ENCODE measurements around the gene SRP54.
"Not testable (repeated sequence)": the region's sequence is repeated elsewhere in the genome, so short reads cannot be mapped to it uniquely, and the experiment has no call there.

Gene SRP54

GRCh38 chr14:34982421-34983147 lies at the start of gene SRP54:
Gene SRP54 (plus strand): TSS chr14:34982992. CDS start chr14:34996710, 13,718 bp downstream.
- in situ Hi-C loops (cut with MboI; ENCODE audit: low sequenced_read_pairs), result no loop called here

- in situ Hi-C loops (cut with MboI; ENCODE audit: low sequenced_read_pairs), result no loop called here
These were observed 49.5 kb upstream of the SRP54 start for GRCh38 chr14:34933301-34933700.

GRCh38 chr14:34935488-34935887 lies 47.3 kb upstream of the SRP54 start:
- in situ Hi-C loops (cut with MboI; ENCODE audit: low sequenced_read_pairs), result no loop called here

- in situ Hi-C loops (cut with MboI; ENCODE audit: low sequenced_read_pairs), result no loop called here
These were observed 45.4 kb upstream of the SRP54 start for GRCh38 chr14:34937442-34937841.

GRCh38 chr14:34937876-34938275 lies 44.9 kb upstream of the SRP54 start:
- in situ Hi-C loops (cut with MboI; ENCODE audit: low sequenced_read_pairs), result no loop called here

- in situ Hi-C loops (cut with MboI; ENCODE audit: low sequenced_read_pairs), result no loop called here
These were observed 39.3 kb upstream of the SRP54 start for GRCh38 chr14:34943506-34943905.

- in situ Hi-C loops (cut with MboI; ENCODE audit: low sequenced_read_pairs), result no loop called here
These were observed 38.0 kb upstream of the SRP54 start for GRCh38 chr14:34944744-34945143.

GRCh38 chr14:34946699-34947098 lies 36.1 kb upstream of the SRP54 start:
- in situ Hi-C loops (cut with MboI; ENCODE audit: low sequenced_read_pairs), result no loop called here

GRCh38 chr14:34951286-34951685 lies 31.5 kb upstream of the SRP54 start:
- in situ Hi-C loops (cut with MboI; ENCODE audit: low sequenced_read_pairs), result no loop called here

GRCh38 chr14:34956931-34957330 lies 25.9 kb upstream of the SRP54 start:
- in situ Hi-C loops (cut with MboI; ENCODE audit: low sequenced_read_pairs), result no loop called here

- in situ Hi-C loops (cut with MboI; ENCODE audit: low sequenced_read_pairs), result no loop called here
These were observed 25.0 kb upstream of the SRP54 start for GRCh38 chr14:34957771-34958286.

- in situ Hi-C loops (cut with MboI; ENCODE audit: low sequenced_read_pairs), result not testable (repeated sequence)
These were observed 20.7 kb upstream of the SRP54 start for GRCh38 chr14:34962106-34962505.

GRCh38 chr14:34964977-34965764 lies 17.6 kb upstream of the SRP54 start:
- in situ Hi-C loops (cut with MboI; ENCODE audit: low sequenced_read_pairs), result no loop called here

GRCh38 chr14:34965912-34966311 lies 16.9 kb upstream of the SRP54 start:
- in situ Hi-C loops (cut with MboI; ENCODE audit: low sequenced_read_pairs), result no loop called here

- in situ Hi-C loops (cut with MboI; ENCODE audit: low sequenced_read_pairs), result no loop called here
These were observed 16.4 kb upstream of the SRP54 start for GRCh38 chr14:34966413-34966812.

- in situ Hi-C loops (cut with MboI; ENCODE audit: low sequenced_read_pairs), result no loop called here
These were observed 12.1 kb upstream of the SRP54 start for GRCh38 chr14:34970665-34971064.

GRCh38 chr14:34971381-34971780 lies 11.4 kb upstream of the SRP54 start:
- in situ Hi-C loops (cut with MboI; ENCODE audit: low sequenced_read_pairs), result no loop called here

GRCh38 chr14:34971801-34972200 lies 11.0 kb upstream of the SRP54 start:
- in situ Hi-C loops (cut with MboI; ENCODE audit: low sequenced_read_pairs), result no loop called here

GRCh38 chr14:34978444-34978843 lies 4.3 kb upstream of the SRP54 start:
- in situ Hi-C loops (cut with MboI; ENCODE audit: low sequenced_read_pairs), result no loop called here

- in situ Hi-C loops (cut with MboI; ENCODE audit: low sequenced_read_pairs), result no loop called here
These were observed 2.4 kb upstream of the SRP54 start for GRCh38 chr14:34980337-34980900.

- in situ Hi-C loops (cut with MboI; ENCODE audit: low sequenced_read_pairs), result no loop called here
These were observed 910 bp upstream of the SRP54 start for GRCh38 chr14:34981743-34982420.
